PC-3 (cell line): ENCODE results near the gene HDAC9.
A peak's percentile ranks its signal among the peaks of the same experiment; 100 is the strongest.

Experiments used
- CTCF ChIP-seq: fragments of 300-600 bp; sonication (generic); conservative IDR thresholded peaks from 2 replicates; pipeline ENCODE4 v1.5.1; 2017; ENCODE audit warnings: antibody characterized with exemption, low read depth, mild to moderate bottlenecking, low read length
- EZH2 ChIP-seq: fragments of 300-600 bp; sonication (generic); IDR thresholded peaks from one replicate; pipeline ENCODE4 v1.6.1; 2017; ENCODE audit warnings: antibody characterized with exemption, mild to moderate bottlenecking, low read length; ENCODE audit not compliant: unreplicated experiment
- EZH2phosphoT487 ChIP-seq: fragments of 300-600 bp; sonication (generic); IDR thresholded peaks from 2 replicates; pipeline ENCODE4 v1.6.1; 2018; ENCODE audit warnings: mild to moderate bottlenecking, antibody characterized with exemption, low read length, borderline replicate concordance

DNA sequence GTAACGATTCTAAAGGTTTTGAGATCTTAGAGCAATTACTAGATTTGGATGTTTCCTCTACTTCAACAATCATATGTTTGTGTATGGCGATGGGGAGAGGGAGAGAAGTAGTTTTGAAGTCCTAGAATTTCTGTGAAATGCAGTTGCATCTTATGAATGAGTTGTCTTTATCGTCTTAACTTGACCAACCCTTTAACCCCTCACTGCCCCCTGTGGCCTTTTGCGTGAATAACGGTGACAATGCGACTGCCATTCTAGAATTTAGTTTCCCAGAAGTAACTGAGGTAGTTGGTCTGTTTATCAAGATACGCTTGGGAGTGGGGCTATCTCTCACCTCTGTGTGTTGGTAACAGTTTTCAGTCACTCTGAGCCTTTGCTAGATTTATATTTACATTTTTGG, 204.6 kb downstream of the HDAC9 start:
- TF ChIP-seq CTCF (peak; percentile 56), EZH2phosphoT487 (no peak), EZH2 (no peak)
